ENCODE measurements around the gene LRCH1.

GRCh38 chr13:46561691-46562090 lies 8.7 kb downstream of the LRCH1 start:
- TF ChIP-seq CTCF (IDR thresholded peaks at IDR 0.05; ENCODE audit: insufficient read depth, low read length) (no peak), REST (IDR thresholded peaks at IDR 0.05; ENCODE audit: insufficient replicate concordance, low read depth) (no peak), POLR2AphosphoS5 (IDR thresholded peaks at IDR 0.05; ENCODE audit: low read depth) (no peak)

Data from HL-60 (cell line).